Right lobe of liver (tissue), 4 donors: ENCODE results near the gene SDR42E2.

Source experiments
- CTCF ChIP-seq, 4 donors: fragments of 200-600 bp in 3 of 4; fragments of 450-650 bp in 1 of 4; IDR thresholded peaks; one replicate each; pipeline versions ENCODE4 v1.5.1 to v1.8.0; 2016 to 2022; ENCODE audit warnings: antibody characterized with exemption in 4 of 4, mild to moderate bottlenecking in 2 of 4
- POLR2A ChIP-seq: fragments of 450-650 bp; IDR thresholded peaks from one replicate; pipeline ENCODE4 v1.6.1; 2017; ENCODE audit warnings: antibody characterized with exemption, mild to moderate bottlenecking
- donor health status: DM: no; HTN: no; CAD: no.
- donor health status: DM: no; HTN: no; CAD: no.
- donor health status: DM: no; HTN: yes; CAD: no.

GRCh38 chr16:22161401-22161800 is 905 bp upstream of the SDR42E2 start:
- TF ChIP-seq CTCF (IDR thresholded peaks at IDR 0.05) (no peak), POLR2A (no peak)
